ENCODE data around the gene RREB1. TPM values are rescaled to one million over a fixed set of nuclear protein-coding genes. Genes with fewer than 3 reads are reported as not detected.

The RREB1 gene
- total RNA-seq, 1 donor from 2014 or later, result 43.9 TPM

DNA sequence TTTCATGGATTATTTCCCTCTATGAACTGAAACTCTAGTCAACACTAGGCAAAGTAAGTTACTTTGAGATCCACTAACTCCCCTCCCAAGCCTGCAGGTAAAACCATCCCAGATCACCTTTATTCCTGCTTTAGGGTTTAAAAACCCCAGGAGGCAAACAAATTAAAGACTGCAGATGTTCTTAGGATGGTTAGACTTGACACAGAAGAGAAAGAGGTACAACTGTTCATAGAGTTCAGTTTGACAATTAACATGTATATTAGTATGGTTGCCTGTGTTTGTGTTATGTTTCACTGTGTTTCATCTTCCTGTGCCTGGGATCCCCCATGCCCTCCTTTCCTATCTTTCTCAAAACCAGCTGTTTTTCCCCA lies 53.5 kb downstream of the RREB1 start:
- Mint-ChIP-seq H3K4me1 (ENCODE audit: unreplicated experiment) (peaks cover 78% of the 10 kb centered on the region), H3K4me3 (no peak overlapping the region), H3K9me3 (no peaks in the 10 kb centered on the region), H3K36me3 (peaks cover 5% of the 10 kb centered on the region), H3K27me3 (no peaks in the 10 kb centered on the region), H3K27ac (peak overlapping the region; percentile 57)
- DNase-seq (ENCODE audit: extremely low spot score, unreplicated experiment), result no peak
- TF ChIP-seq, protein P1, sequence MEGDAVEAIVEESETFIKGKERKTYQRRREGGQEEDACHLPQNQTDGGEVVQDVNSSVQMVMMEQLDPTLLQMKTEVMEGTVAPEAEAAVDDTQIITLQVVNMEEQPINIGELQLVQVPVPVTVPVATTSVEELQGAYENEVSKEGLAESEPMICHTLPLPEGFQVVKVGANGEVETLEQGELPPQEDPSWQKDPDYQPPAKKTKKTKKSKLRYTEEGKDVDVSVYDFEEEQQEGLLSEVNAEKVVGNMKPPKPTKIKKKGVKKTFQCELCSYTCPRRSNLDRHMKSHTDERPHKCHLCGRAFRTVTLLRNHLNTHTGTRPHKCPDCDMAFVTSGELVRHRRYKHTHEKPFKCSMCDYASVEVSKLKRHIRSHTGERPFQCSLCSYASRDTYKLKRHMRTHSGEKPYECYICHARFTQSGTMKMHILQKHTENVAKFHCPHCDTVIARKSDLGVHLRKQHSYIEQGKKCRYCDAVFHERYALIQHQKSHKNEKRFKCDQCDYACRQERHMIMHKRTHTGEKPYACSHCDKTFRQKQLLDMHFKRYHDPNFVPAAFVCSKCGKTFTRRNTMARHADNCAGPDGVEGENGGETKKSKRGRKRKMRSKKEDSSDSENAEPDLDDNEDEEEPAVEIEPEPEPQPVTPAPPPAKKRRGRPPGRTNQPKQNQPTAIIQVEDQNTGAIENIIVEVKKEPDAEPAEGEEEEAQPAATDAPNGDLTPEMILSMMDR (conservative IDR thresholded peaks at IDR 0.05), result no peak

DNA sequence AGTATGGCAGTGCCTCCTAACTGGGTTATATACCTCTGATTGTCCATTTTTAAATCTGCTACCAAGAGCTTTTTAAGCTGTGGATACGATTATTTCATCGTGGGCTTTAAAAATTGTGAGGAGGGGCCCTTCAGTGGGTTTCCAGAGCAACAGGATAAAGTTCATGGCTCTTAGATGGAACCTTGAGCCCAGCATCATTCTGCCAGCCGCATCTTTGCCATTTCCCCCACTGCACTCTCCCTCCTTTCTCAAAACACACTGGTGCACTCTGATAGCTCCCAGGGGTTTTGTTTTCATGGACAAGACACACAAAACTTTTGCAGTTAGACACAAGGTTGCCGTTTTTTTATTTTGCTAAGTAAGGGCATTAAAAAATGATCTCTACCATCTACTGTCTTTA lies 54.1 kb downstream of the RREB1 start:
- H3K9me3 Mint-ChIP-seq, result no peaks in the 10 kb centered on the region
- H3K4me1 Mint-ChIP-seq (ENCODE audit: unreplicated experiment), result peaks cover 77% of the 10 kb centered on the region
- H3K4me3 Mint-ChIP-seq, result no peak overlapping the region
- H3K36me3 Mint-ChIP-seq, result peaks cover 5% of the 10 kb centered on the region
- no peak for DNase-seq (ENCODE audit: extremely low spot score, unreplicated experiment)
- peak overlapping the region; percentile 57 for H3K27ac Mint-ChIP-seq
- H3K27me3 Mint-ChIP-seq, result no peaks in the 10 kb centered on the region
- TF ChIP-seq, protein P1 (conservative IDR thresholded peaks at IDR 0.05), result no peak

DNA sequence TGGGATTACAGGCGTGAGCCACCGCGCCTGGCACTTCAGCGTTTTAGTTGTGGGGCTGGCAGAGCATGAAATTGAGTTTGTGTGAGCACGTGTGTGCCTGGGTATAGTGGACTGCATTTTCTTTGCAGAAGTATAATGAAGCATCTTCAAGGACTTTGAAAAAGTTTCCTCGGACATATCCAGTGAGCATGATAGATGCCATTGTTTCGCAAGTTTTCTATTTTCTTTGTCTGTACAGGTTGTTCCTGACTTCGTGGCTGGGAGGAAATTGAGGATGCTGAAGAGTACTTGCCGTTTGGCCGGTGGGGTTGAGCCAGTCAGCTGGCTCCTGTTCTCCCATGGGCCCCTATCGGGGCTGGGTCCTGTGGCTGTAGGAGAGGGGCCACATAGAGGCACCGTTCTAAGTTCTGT lies 55.9 kb downstream of the RREB1 start:
- DNase-seq (ENCODE audit: extremely low spot score, unreplicated experiment), result no peak
- Mint-ChIP-seq H3K27ac (peak overlapping the region; percentile 87), H3K4me3 (no peak overlapping the region), H3K4me1 (ENCODE audit: unreplicated experiment) (peaks cover 72% of the 10 kb centered on the region), H3K27me3 (no peaks in the 10 kb centered on the region), H3K36me3 (no peaks in the 10 kb centered on the region), H3K9me3 (no peaks in the 10 kb centered on the region)
- TF ChIP-seq, protein P1 (conservative IDR thresholded peaks at IDR 0.05), result no peak

DNA sequence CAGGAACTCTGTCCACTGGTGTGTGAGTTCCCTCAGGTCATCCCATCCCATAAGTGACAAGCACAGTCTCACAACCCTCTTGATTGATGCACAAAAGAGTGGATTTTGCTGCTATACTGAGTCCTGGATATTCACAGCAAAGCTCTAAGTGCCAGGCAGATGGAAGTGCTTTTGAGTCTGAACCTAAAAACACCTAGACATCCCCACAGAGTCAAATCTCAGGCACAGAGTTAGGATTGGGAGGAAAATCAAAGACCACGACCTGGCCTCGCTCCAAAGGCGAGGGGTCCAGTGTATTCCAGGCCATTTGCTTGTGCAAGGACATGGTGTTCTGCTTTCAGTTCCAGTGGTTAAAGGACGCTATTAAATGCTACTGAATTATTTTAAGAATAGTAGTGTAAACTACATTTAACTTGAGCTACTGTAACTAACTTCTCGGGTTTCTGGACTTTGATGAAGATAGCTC lies 56.8 kb downstream of the RREB1 start:
- no peak for DNase-seq (ENCODE audit: extremely low spot score, unreplicated experiment)
- Mint-ChIP-seq H3K4me3 (peak overlapping the region; percentile 71), H3K4me1 (ENCODE audit: unreplicated experiment) (peaks cover 72% of the 10 kb centered on the region)

DNA sequence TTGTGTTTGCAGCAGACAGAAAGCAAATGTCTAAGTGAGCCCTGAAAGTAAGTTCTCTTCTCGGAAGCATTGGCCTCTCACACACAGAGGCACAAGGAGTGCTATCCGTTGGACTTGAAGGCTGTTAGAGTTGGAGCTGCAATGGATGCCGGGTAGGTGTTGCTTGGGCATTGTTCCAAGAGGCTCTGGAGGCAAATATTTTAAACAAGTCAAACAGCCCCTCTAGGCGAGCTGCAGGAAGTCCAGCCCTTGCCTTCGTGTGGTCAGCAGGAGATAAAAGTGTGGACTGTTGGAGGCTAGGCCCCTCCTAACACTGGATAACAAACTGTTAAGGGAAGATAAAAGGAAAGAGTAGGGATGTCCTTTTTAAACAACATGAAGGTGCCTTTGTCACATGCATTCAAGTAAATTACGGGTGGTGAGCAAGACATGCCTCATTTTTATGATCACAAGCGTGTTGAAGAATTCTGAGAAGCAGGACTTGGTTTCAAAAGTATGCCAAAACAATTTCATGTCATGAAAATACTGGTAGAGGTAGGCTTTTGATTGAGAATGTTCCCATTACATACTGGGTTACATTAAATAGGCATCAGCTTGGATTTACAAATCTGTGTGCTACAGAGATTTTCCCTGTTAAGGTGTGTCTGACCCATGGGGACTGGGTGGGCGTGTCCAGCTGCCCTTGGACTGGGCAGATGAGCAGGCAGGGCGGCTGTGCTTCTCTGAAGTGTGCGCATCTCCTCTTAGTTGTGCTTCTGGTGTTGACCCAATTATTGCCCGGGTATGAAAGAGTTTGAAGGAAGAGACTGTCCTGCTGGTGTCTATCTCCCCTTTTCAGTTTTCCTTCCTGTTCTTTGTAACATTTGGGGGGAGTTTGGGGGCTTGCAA lies 57.5 kb downstream of the RREB1 start:
- H3K4me3 Mint-ChIP-seq, result peak overlapping the region; percentile 71
- H3K4me1 Mint-ChIP-seq (ENCODE audit: unreplicated experiment), result peaks cover 77% of the 10 kb centered on the region
- no peaks in the 10 kb centered on the region for H3K36me3 Mint-ChIP-seq
- DNase-seq (ENCODE audit: extremely low spot score, unreplicated experiment), result no peak
- H3K27me3 Mint-ChIP-seq, result no peaks in the 10 kb centered on the region
- H3K9me3 Mint-ChIP-seq, result no peaks in the 10 kb centered on the region
- TF ChIP-seq, protein P1 (conservative IDR thresholded peaks at IDR 0.05), result no peak
- H3K27ac Mint-ChIP-seq, result peak overlapping the region; percentile 87

More for the DNA sequence above, 56.8 kb downstream of the RREB1 start:
- H3K27me3 Mint-ChIP-seq, result no peaks in the 10 kb centered on the region
- no peaks in the 10 kb centered on the region for H3K36me3 Mint-ChIP-seq
- H3K27ac Mint-ChIP-seq, result peak overlapping the region; percentile 87
- no peaks in the 10 kb centered on the region for H3K9me3 Mint-ChIP-seq
- TF ChIP-seq, protein P1 (conservative IDR thresholded peaks at IDR 0.05), result no peak
